Suprapubic skin (tissue), 4 donors: ENCODE measurements around the gene MAP1B. TPM values are rescaled to one million over a fixed set of nuclear protein-coding genes. Genes with fewer than 3 reads are reported as not detected.

Source experiments
- DNase-seq, 2 donors: peaks; one replicate each; pipeline ENCODE4 v3.0.0-alpha.2; 2019; ENCODE audit warnings: low spot score in 2 of 2
- H3K27ac ChIP-seq: fragments of 200-600 bp; sonication (generic); one replicate; pipeline ENCODE4 v1.5.1; 2019
- H3K27me3 ChIP-seq: fragments of 200-600 bp; sonication (generic); one replicate; pipeline ENCODE4 v1.5.1; 2019
- H3K36me3 ChIP-seq: fragments of 200-600 bp; sonication (generic); one replicate; pipeline ENCODE4 v1.5.1; 2019
- H3K4me1 ChIP-seq: fragments of 200-600 bp; sonication (generic); one replicate; pipeline ENCODE4 v1.5.1; 2019
- H3K4me3 ChIP-seq: fragments of 200-600 bp; sonication (generic); one replicate; pipeline ENCODE4 v1.5.1; 2019; ENCODE audit warnings: mild to moderate bottlenecking
- H3K9me3 ChIP-seq: fragments of 200-600 bp; sonication (generic); one replicate; pipeline ENCODE4 v1.5.1; 2019
- EP300 ChIP-seq: sonication (generic); formaldehyde crosslinking; IDR thresholded peaks from one replicate; pipeline ENCODE4 v1.6.1; 2017; ENCODE audit warnings: antibody characterized with exemption
- POLR2A ChIP-seq, 2 donors: fragments of 450-650 bp; IDR thresholded peaks; one replicate each; pipeline ENCODE4 v1.6.1; 2017; ENCODE audit warnings: antibody characterized with exemption in 2 of 2, mild to moderate bottlenecking in 2 of 2, moderate library complexity in 2 of 2
- POLR2AphosphoS5 ChIP-seq, 3 donors: sonication (generic); formaldehyde crosslinking; IDR thresholded peaks; one replicate each; pipeline ENCODE4 v1.6.1; 2017; ENCODE audit warnings: antibody characterized with exemption in 3 of 3
- WGBS: methylation state at CpG from one replicate; pipeline ENCODE4 v1.1.5; 2018; 5-methylcytosine and 5-hydroxymethylcytosine counted together
- total RNA-seq, 4 donors: library from RNA; depleted of rRNA; stranded (reverse); fragments of >200 nt; gene quantifications; one replicate each; pipeline ENCODE4 v1.1.0, GENCODE V29; 2016
- TF ChIP-seq, protein P1 (sequence below), 2 donors: fragments of 200-600 bp in 1 of 2; fragments of 450-650 bp in 1 of 2; sonication (generic) in 1 of 2; IDR thresholded peaks; one replicate each; pipeline ENCODE4 v1.5.1; 2016 to 2019; ENCODE audit warnings: antibody characterized with exemption in 2 of 2, mild to moderate bottlenecking in 1 of 2, moderate library complexity in 1 of 2

MAP1B gene
- total RNA-seq, 4 donors from 2014 or later = 38.1 to 172 (median 67.5) TPM

DNA sequence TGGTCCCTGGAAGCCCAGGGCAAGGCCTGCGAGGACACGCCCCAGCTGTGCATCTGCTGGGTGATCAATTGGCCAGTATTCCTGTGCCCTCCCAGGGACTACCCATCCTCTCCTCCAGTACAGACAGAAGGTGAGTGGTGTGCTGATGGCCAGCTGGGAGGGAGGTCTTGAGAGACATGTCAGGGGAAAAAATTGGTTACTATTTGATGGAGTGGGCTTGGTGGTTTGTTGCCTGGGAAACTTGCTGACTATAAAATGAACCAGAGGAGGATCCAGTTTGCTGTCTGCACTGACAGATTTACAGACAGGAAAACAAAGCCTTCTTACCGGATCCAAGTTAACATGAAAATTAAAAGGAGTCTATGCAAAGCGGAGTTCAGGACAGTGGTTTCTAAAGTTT, 40.3 kb downstream of the MAP1B start:
- Histone ChIP-seq H3K4me3 (no peak overlapping the region), H3K36me3 (no peaks in the 10 kb centered on the region), H3K27ac (no peak overlapping the region), H3K9me3 (no peaks in the 10 kb centered on the region), H3K4me1 (peaks cover 38% of the 10 kb centered on the region), H3K27me3 (no peaks in the 10 kb centered on the region)
- no peak for DNase-seq
- TF ChIP-seq, protein P1, sequence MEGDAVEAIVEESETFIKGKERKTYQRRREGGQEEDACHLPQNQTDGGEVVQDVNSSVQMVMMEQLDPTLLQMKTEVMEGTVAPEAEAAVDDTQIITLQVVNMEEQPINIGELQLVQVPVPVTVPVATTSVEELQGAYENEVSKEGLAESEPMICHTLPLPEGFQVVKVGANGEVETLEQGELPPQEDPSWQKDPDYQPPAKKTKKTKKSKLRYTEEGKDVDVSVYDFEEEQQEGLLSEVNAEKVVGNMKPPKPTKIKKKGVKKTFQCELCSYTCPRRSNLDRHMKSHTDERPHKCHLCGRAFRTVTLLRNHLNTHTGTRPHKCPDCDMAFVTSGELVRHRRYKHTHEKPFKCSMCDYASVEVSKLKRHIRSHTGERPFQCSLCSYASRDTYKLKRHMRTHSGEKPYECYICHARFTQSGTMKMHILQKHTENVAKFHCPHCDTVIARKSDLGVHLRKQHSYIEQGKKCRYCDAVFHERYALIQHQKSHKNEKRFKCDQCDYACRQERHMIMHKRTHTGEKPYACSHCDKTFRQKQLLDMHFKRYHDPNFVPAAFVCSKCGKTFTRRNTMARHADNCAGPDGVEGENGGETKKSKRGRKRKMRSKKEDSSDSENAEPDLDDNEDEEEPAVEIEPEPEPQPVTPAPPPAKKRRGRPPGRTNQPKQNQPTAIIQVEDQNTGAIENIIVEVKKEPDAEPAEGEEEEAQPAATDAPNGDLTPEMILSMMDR (IDR thresholded peaks at IDR 0.05) = no peak
- no peak for TF ChIP-seq EP300
- no peak for TF ChIP-seq POLR2A (IDR thresholded peaks at IDR 0.05)
- TF ChIP-seq POLR2AphosphoS5 (IDR thresholded peaks at IDR 0.05) = no peak
- 65% methylated on average over 4 of the region's 4 CpGs for WGBS

DNA sequence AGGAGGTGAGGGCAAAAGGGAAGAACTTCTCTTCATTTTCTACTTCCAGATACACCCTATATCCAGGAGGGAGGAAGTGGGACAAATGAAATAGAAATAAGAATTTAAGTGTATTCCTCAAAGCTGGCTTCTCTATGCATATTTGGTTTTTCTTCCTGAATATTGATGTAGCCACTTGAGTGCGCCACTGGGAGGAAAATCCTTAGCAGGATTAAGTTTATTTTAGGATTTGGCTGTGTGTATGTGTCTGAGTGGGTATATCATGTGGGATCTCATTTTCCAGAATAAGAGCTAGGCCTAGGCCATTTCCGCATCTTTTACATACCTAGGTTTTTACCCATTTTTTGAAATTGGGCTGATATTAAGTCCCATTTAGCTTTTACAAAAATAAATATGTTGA, 42.5 kb downstream of the MAP1B start:
- H3K4me3 ChIP-seq = no peak overlapping the region
- 96% methylated on average over 2 of the region's 2 CpGs for WGBS
- no peak for DNase-seq
- H3K36me3 ChIP-seq = no peaks in the 10 kb centered on the region
- no peak overlapping the region for H3K27ac ChIP-seq
- TF ChIP-seq, protein P1 (IDR thresholded peaks at IDR 0.05) = no peak
- TF ChIP-seq POLR2AphosphoS5 (IDR thresholded peaks at IDR 0.05) = no peak
- no peak for TF ChIP-seq POLR2A (IDR thresholded peaks at IDR 0.05)
- no peak for TF ChIP-seq EP300
- H3K4me1 ChIP-seq = peaks cover 46% of the 10 kb centered on the region
- H3K9me3 ChIP-seq = no peaks in the 10 kb centered on the region
- no peaks in the 10 kb centered on the region for H3K27me3 ChIP-seq

DNA sequence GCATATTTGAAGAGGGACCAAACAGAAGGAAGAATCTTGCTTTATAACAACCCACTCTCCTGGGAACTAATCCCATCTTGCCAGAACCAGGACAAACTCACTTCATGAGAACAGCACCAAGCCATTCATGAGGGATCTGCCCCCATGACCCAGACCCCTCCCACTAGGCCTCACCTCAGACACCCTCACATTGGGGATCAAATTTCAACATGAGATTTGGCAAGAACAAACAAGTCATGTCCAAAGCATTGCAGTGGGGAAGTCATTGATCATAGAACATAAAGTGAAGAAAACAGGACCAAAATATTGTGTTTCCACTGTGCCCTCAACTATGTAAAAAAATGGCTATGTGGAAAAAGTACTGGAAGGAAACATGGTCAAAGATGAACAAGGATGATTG, 43.9 kb downstream of the MAP1B start:
- H3K4me3 ChIP-seq = no peak overlapping the region
- peak in 1 of 3 donors; percentile 52 for TF ChIP-seq POLR2AphosphoS5 (IDR thresholded peaks at IDR 0.05)
- TF ChIP-seq POLR2A (IDR thresholded peaks at IDR 0.05) = no peak
- TF ChIP-seq EP300 = no peak
- peak overlapping the region; percentile 47 for H3K27ac ChIP-seq
- no peaks in the 10 kb centered on the region for H3K9me3 ChIP-seq
- H3K36me3 ChIP-seq = no peaks in the 10 kb centered on the region
- no peak for DNase-seq
- peaks cover 38% of the 10 kb centered on the region for H3K4me1 ChIP-seq
- H3K27me3 ChIP-seq = no peaks in the 10 kb centered on the region

DNA sequence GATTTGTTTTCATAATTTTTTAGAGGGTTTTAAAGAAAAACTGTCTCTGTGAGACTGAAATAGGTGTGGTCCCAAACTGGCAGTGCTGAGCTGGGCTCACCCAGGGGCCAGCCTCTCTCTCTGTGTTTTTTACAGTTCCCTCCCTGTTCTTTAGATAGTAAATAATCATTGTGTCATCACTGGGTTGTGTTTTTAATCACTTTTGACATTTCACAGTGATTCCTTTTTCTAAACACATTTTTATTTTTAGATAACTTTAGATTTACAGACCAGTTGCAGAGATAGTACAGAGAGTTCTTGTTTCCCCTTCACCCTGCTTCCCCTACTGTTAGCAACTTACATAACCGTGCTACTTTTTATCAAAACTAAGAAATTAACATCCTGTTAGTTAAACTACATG, 44.4 kb downstream of the MAP1B start:
- Histone ChIP-seq H3K36me3 (no peaks in the 10 kb centered on the region), H3K27ac (peak overlapping the region; percentile 47), H3K4me3 (no peak overlapping the region), H3K4me1 (peaks cover 43% of the 10 kb centered on the region), H3K9me3 (no peaks in the 10 kb centered on the region), H3K27me3 (no peaks in the 10 kb centered on the region)
- DNase-seq = no peak
- WGBS = 35% methylated on average over 1 of the region's 1 CpG
- TF ChIP-seq POLR2AphosphoS5 (IDR thresholded peaks at IDR 0.05) (no peak), EP300 (no peak), POLR2A (IDR thresholded peaks at IDR 0.05) (no peak)
- TF ChIP-seq, protein P1 (IDR thresholded peaks at IDR 0.05) = no peak

DNA sequence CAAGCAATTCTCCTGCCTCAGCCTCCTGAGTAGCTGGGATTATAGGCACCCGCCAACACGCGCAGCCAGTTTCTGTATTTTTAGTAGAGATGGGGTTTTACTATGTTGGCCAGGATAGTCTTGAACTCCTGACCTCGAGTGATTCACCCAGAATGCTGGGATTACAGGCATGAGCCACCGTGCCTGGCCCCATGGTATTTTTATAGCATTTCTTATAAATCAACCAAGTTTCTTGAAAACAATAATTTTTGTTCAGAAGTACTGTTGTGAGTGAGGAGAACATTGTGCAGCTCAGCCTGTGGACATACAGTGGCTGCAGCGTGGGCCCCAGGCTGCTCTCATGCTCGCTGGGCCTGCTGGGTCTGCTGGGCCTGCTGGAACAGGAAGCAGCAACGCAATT, 45.3 kb downstream of the MAP1B start:
- Histone ChIP-seq H3K27me3 (no peaks in the 10 kb centered on the region), H3K9me3 (no peaks in the 10 kb centered on the region), H3K4me1 (peaks cover 43% of the 10 kb centered on the region), H3K27ac (peak overlapping the region; percentile 10), H3K4me3 (no peak overlapping the region), H3K36me3 (no peaks in the 10 kb centered on the region)
- DNase-seq = no peak
- 87% methylated on average over 8 of the region's 8 CpGs for WGBS
- TF ChIP-seq, protein P1 (IDR thresholded peaks at IDR 0.05) = no peak
- TF ChIP-seq POLR2A (IDR thresholded peaks at IDR 0.05) (no peak), POLR2AphosphoS5 (IDR thresholded peaks at IDR 0.05) (no peak), EP300 (no peak)

DNA sequence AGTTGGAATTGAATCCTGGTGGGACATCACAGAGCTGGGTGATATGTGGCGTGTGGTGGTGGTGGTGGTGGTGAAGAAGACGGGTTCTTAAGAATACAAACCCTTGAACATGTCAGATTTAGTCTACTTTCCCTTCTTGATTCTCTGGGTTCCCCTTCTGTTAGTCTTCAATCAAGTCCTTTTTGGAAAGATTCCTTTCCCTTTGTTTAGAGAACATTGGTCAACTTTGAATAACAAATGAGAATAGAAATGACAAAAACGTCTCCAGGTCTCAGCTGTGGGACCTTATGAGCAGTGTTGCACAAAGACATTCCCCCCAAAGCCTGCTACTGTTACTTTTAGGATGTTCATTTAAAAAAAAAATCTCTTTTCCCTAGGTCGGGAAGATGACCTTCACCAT, 46.3 kb downstream of the MAP1B start:
- H3K4me1 ChIP-seq = peaks cover 49% of the 10 kb centered on the region
- TF ChIP-seq POLR2A (IDR thresholded peaks at IDR 0.05) (no peak), EP300 (no peak), POLR2AphosphoS5 (IDR thresholded peaks at IDR 0.05) (no peak)
- TF ChIP-seq, protein P1 (IDR thresholded peaks at IDR 0.05) = no peak
- H3K27ac ChIP-seq = no peak overlapping the region
- H3K27me3 ChIP-seq = no peaks in the 10 kb centered on the region
- WGBS = 82% methylated on average over 4 of the region's 4 CpGs
- H3K9me3 ChIP-seq = no peaks in the 10 kb centered on the region
- H3K4me3 ChIP-seq = no peak overlapping the region
- no peaks in the 10 kb centered on the region for H3K36me3 ChIP-seq
- DNase-seq = no peak
